ENCODE results near the gene PRF1. TPM values are rescaled to one million over a fixed set of nuclear protein-coding genes. Genes with fewer than 3 reads are reported as not detected.

Gene PRF1
- total RNA-seq, 2 donors from 2014 or later, result not detected

DNA sequence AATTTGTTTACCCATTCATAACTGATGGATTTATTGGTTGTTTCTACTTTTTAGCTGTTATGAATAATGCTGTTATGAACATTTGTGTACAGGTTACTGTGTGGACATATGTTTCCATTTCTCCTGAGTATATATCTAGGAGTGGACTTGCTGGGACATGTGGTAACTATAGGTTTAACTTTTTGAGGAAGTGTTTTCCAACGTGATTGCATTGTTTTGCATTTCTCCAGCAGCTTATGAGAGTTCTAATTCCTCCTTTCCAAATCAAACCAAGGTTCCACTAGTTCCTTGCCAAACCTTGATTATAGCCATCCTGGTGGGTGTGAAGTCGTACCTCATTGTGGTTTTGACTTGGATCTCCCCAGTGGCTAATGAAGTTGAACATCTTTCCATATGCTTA lies 2.6 kb upstream of the PRF1 start:
- WGBS, 2 experiments (ENCODE audit: insufficient coverage in 1 of 2, insufficient read length in 1 of 2), result 90 to 95% methylated on average over 2 of the region's 2 CpGs
- Histone ChIP-seq H3K9me3 (ENCODE audit: control insufficient read depth, low read length) (no peaks in the 10 kb centered on the region), H3K4me3 (ENCODE audit: low read length) (no peak overlapping the region), H3K27me3 (ENCODE audit: control insufficient read depth, insufficient read depth, low read length, poor library complexity, severe bottlenecking) (no peaks in the 10 kb centered on the region), H3K9ac (ENCODE audit: extremely low read depth, low read length, poor library complexity, severe bottlenecking) (no peak overlapping the region), H3K4me1 (ENCODE audit: control insufficient read depth, insufficient read depth, low read length) (no peaks in the 10 kb centered on the region), H3K27ac (ENCODE audit: low read depth, low read length) (no peak overlapping the region), H3K36me3 (ENCODE audit: control insufficient read depth, insufficient read depth, low read length) (no peaks in the 10 kb centered on the region)
- TF ChIP-seq, protein P1, sequence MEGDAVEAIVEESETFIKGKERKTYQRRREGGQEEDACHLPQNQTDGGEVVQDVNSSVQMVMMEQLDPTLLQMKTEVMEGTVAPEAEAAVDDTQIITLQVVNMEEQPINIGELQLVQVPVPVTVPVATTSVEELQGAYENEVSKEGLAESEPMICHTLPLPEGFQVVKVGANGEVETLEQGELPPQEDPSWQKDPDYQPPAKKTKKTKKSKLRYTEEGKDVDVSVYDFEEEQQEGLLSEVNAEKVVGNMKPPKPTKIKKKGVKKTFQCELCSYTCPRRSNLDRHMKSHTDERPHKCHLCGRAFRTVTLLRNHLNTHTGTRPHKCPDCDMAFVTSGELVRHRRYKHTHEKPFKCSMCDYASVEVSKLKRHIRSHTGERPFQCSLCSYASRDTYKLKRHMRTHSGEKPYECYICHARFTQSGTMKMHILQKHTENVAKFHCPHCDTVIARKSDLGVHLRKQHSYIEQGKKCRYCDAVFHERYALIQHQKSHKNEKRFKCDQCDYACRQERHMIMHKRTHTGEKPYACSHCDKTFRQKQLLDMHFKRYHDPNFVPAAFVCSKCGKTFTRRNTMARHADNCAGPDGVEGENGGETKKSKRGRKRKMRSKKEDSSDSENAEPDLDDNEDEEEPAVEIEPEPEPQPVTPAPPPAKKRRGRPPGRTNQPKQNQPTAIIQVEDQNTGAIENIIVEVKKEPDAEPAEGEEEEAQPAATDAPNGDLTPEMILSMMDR (conservative IDR thresholded peaks at IDR 0.05), result no peak
- H3K27ac Mint-ChIP-seq, result no peak overlapping the region
- no peaks in the 10 kb centered on the region for H3K4me1 Mint-ChIP-seq
- no peak for DNase-seq
- no peaks in the 10 kb centered on the region for H3K27me3 Mint-ChIP-seq (ENCODE audit: insufficient read depth)
- H3K36me3 Mint-ChIP-seq (ENCODE audit: low read depth), result no peaks in the 10 kb centered on the region
- H3K9me3 Mint-ChIP-seq, result no peaks in the 10 kb centered on the region
- no peak overlapping the region for H3K4me3 Mint-ChIP-seq

DNA sequence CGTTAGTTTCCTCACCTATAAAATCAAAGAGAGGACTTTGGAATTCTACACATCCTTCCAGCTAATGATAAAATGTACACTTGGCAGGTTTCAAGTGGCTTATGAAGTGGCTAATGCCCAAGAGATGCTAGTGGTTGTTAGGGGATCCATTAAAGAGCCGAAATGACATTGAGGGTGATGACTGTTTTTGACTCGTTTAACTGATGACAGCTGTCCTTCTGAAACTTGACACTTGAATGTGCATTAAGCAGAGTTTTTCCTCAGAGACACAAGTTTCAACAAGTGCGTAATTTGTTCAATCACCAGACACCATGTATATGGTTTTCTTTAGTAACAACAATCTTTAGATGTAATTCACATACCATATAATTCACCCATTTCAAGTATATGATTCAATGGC lies 1.6 kb upstream of the PRF1 start:
- no peaks in the 10 kb centered on the region for H3K4me1 Mint-ChIP-seq
- no peak overlapping the region for H3K27ac Mint-ChIP-seq
- WGBS, 2 experiments (ENCODE audit: insufficient coverage in 1 of 2, insufficient read length in 1 of 2), result 95 to 100% methylated on average over 2 to 4 of the region's 4 CpGs
- H3K4me1 ChIP-seq (ENCODE audit: control insufficient read depth, insufficient read depth, low read length), result no peaks in the 10 kb centered on the region
- no peak for DNase-seq
- no peak overlapping the region for H3K9ac ChIP-seq (ENCODE audit: extremely low read depth, low read length, poor library complexity, severe bottlenecking)
- H3K36me3 ChIP-seq (ENCODE audit: control insufficient read depth, insufficient read depth, low read length), result no peaks in the 10 kb centered on the region
- no peaks in the 10 kb centered on the region for H3K36me3 Mint-ChIP-seq (ENCODE audit: low read depth)
- no peaks in the 10 kb centered on the region for H3K9me3 Mint-ChIP-seq
- no peaks in the 10 kb centered on the region for H3K27me3 ChIP-seq (ENCODE audit: control insufficient read depth, insufficient read depth, low read length, poor library complexity, severe bottlenecking)
- H3K27me3 Mint-ChIP-seq (ENCODE audit: insufficient read depth), result no peaks in the 10 kb centered on the region
- TF ChIP-seq, protein P1 (conservative IDR thresholded peaks at IDR 0.05), result no peak
- H3K4me3 ChIP-seq (ENCODE audit: low read length), result no peak overlapping the region
- no peak overlapping the region for H3K27ac ChIP-seq (ENCODE audit: low read depth, low read length)
- H3K9me3 ChIP-seq (ENCODE audit: control insufficient read depth, low read length), result no peaks in the 10 kb centered on the region
- H3K4me3 Mint-ChIP-seq, result no peak overlapping the region

DNA sequence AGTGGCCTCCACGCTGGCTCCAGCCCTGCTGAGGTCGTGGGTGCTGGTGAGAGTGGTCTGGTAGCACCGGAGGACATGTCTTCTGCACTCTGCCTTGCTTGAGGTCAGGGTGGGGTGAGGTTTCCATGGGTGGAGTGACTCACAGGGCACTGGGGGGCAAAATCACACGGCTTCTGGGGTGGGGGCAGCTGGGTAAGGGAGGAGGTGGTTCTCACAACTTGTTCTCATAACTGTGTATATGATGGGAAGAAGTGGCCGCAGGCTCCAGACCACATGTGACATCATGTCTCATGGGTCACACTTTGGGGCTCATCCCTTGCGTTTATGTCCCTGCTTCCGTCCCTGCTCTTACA lies 884 bp upstream of the PRF1 start:
- whole genome bisulfite sequencing, 2 experiments (ENCODE audit: insufficient coverage in 1 of 2, insufficient read length in 1 of 2), result 89 to 97% methylated on average over 5 to 7 of the region's 7 CpGs
- Mint-ChIP-seq H3K27ac (no peak overlapping the region), H3K4me1 (no peaks in the 10 kb centered on the region), H3K4me3 (no peak overlapping the region), H3K36me3 (ENCODE audit: low read depth) (no peaks in the 10 kb centered on the region), H3K9me3 (no peaks in the 10 kb centered on the region), H3K27me3 (ENCODE audit: insufficient read depth) (no peaks in the 10 kb centered on the region)
- Histone ChIP-seq H3K27me3 (ENCODE audit: control insufficient read depth, insufficient read depth, low read length, poor library complexity, severe bottlenecking) (no peaks in the 10 kb centered on the region), H3K9me3 (ENCODE audit: control insufficient read depth, low read length) (no peaks in the 10 kb centered on the region), H3K36me3 (ENCODE audit: control insufficient read depth, insufficient read depth, low read length) (no peaks in the 10 kb centered on the region), H3K9ac (ENCODE audit: extremely low read depth, low read length, poor library complexity, severe bottlenecking) (no peak overlapping the region), H3K4me1 (ENCODE audit: control insufficient read depth, insufficient read depth, low read length) (no peaks in the 10 kb centered on the region), H3K4me3 (ENCODE audit: low read length) (no peak overlapping the region), H3K27ac (ENCODE audit: low read depth, low read length) (no peak overlapping the region)
- TF ChIP-seq, protein P1 (conservative IDR thresholded peaks at IDR 0.05), result no peak
- DNase-seq, result no peak
